ENCODE measurements around the gene LDLRAD4. TPM values are rescaled to one million over a fixed set of nuclear protein-coding genes. Genes with fewer than 3 reads are reported as not detected.

Gene LDLRAD4
- total RNA-seq, 1 experiment from 2014 or later = not detected

- DNase-seq = no peak
- no peaks in the 10 kb centered on the region for H3K9me2 ChIP-seq (replicated peaks; ENCODE audit: low read length)
- no peaks in the 10 kb centered on the region for H3K36me3 ChIP-seq (ENCODE audit: low read depth, low read length)
- H3K4me3 ChIP-seq (ENCODE audit: low read length) = no peak overlapping the region
- POLR2A ChIA-PET (ENCODE audit: unreplicated experiment) = no interaction called here
- no peak for ATAC-seq
- H4K20me1 ChIP-seq (ENCODE audit: low read length) = no peaks in the 10 kb centered on the region
- CTCF ChIA-PET = no interaction called here
- H2AFZ ChIP-seq (ENCODE audit: low read length) = no peak overlapping the region
- H3K79me2 ChIP-seq (ENCODE audit: low read length) = no peaks in the 10 kb centered on the region
- H3K9ac ChIP-seq (ENCODE audit: low read length) = no peak overlapping the region
- no peaks in the 10 kb centered on the region for H3K9me3 ChIP-seq (ENCODE audit: low read length)
- no peaks in the 10 kb centered on the region for H3K4me1 ChIP-seq (ENCODE audit: insufficient read depth, low read length)
- H3K27ac ChIP-seq (ENCODE audit: low read length) = no peak overlapping the region
- H3F3A ChIP-seq (ENCODE audit: low read length, unreplicated experiment) = no peaks in the 10 kb centered on the region
- TF ChIP-seq EZH2 (IDR thresholded peaks at IDR 0.05; ENCODE audit: low read length, unreplicated experiment) = no peak
- TF ChIP-seq EZH2phosphoT487 (IDR thresholded peaks at IDR 0.05; ENCODE audit: borderline replicate concordance, low read length) = no peak
- no peak for TF ChIP-seq CTCF (conservative IDR thresholded peaks at IDR 0.05; ENCODE audit: low read depth, low read length)
- no peak overlapping the region for H3K4me2 ChIP-seq (ENCODE audit: low read length)
- intact Hi-C loops (cut with micrococcal nuclease) = no loop called here
- peaks cover 88% of the 10 kb centered on the region for H3K27me3 ChIP-seq (ENCODE audit: low read length)
- BruUV-seq (replicated peaks) = no TSS peak
Measured at GRCh38 chr18:13386891-13387801, 168.6 kb downstream of the LDLRAD4 start.

- H3F3A ChIP-seq (ENCODE audit: low read length, unreplicated experiment) = no peaks in the 10 kb centered on the region
- no peak overlapping the region for H3K27ac ChIP-seq (ENCODE audit: low read length)
- ChIA-PET POLR2A (ENCODE audit: unreplicated experiment) (no interaction called here), CTCF (no interaction called here)
- intact Hi-C loops (cut with micrococcal nuclease) = no loop called here
- no peak for TF ChIP-seq EZH2phosphoT487 (IDR thresholded peaks at IDR 0.05; ENCODE audit: borderline replicate concordance, low read length)
- TF ChIP-seq EZH2 (IDR thresholded peaks at IDR 0.05; ENCODE audit: low read length, unreplicated experiment) = no peak
- no peak for TF ChIP-seq CTCF (conservative IDR thresholded peaks at IDR 0.05; ENCODE audit: low read depth, low read length)
- DNase-seq = no peak
- no peaks in the 10 kb centered on the region for H3K79me2 ChIP-seq (ENCODE audit: low read length)
- no peak overlapping the region for H3K4me3 ChIP-seq (ENCODE audit: low read length)
- H3K9ac ChIP-seq (ENCODE audit: low read length) = no peak overlapping the region
- H3K9me3 ChIP-seq (ENCODE audit: low read length) = no peaks in the 10 kb centered on the region
- no peaks in the 10 kb centered on the region for H3K4me1 ChIP-seq (ENCODE audit: insufficient read depth, low read length)
- H3K36me3 ChIP-seq (ENCODE audit: low read depth, low read length) = no peaks in the 10 kb centered on the region
- H2AFZ ChIP-seq (ENCODE audit: low read length) = no peak overlapping the region
- no peaks in the 10 kb centered on the region for H4K20me1 ChIP-seq (ENCODE audit: low read length)
- H3K9me2 ChIP-seq (replicated peaks; ENCODE audit: low read length) = no peaks in the 10 kb centered on the region
- H3K4me2 ChIP-seq (ENCODE audit: low read length) = no peak overlapping the region
- ATAC-seq = no peak
- BruUV-seq (replicated peaks) = no TSS peak
- peaks cover 88% of the 10 kb centered on the region for H3K27me3 ChIP-seq (ENCODE audit: low read length)
Measured at GRCh38 chr18:13387855-13388548, 169.4 kb downstream of the LDLRAD4 start.
